HCT116 (cell line): ENCODE results near the gene SAMD9. TPM values are rescaled to one million over a fixed set of nuclear protein-coding genes. Genes with fewer than 3 reads are reported as not detected.

Experiments
- ATAC-seq: fragments of 200-7000 bp; cut with Tn5 transposase; 2 replicates; pipeline ENCODE4 v1.9.1; 2020; ENCODE audit warnings: mild to moderate bottlenecking, moderate library complexity
- BruUV-seq: library from RNA; stranded (reverse); fragments of 400-500 nt; replicated peaks from 2 replicates; lab custom pipeline; 2021; lab: Mats Ljungman, UMichigan
- CTCF ChIA-PET: fragments of 300-600 bp; sonication (Branson Sonifier 250); formaldehyde crosslinking; loops from one replicate; lab custom pipeline; 2021; ENCODE audit warnings: antibody characterized with exemption; lab: Charles Lee
- POLR2A ChIA-PET: fragments of 300-600, 350-600 bp; sonication (Branson Sonifier 250); formaldehyde crosslinking; loops from one replicate; lab custom pipeline; 2021; ENCODE audit warnings: antibody characterized with exemption; lab: Charles Lee
- RAD21 ChIA-PET, 2 experiments: fragments of 300-600 bp; sonication (Branson Sonifier 250); formaldehyde crosslinking; loops; one replicate each; lab custom pipeline; 2023; ENCODE audit warnings: low total read pairs in 2 of 2; ENCODE audit not compliant: uncharacterized antibody in 2 of 2, unreplicated experiment in 2 of 2, low non-redundant PET in 1 of 2; lab: Charles Lee
- DNase-seq: peaks from one replicate; pipeline ENCODE4 v3.0.0-alpha.2; 2010; ENCODE audit warnings: low read depth, low spot score
- H2AFZ ChIP-seq: fragments of 200-600 bp; shearing (Covaris generic), sonication (generic); 2 replicates; pipeline ENCODE4 v1.6.1; 2017; ENCODE audit warnings: low read depth, mixed run types, mixed read lengths, antibody characterized with exemption, low read length; ENCODE audit not compliant: poor library complexity, severe bottlenecking
- H3K27ac ChIP-seq: 2 replicates; pipeline ENCODE4 v1.5.1; 2012; ENCODE audit warnings: low read depth, low read length
- H3K27me3 ChIP-seq: fragments of 200-600 bp; sonication (generic); 2 replicates; pipeline ENCODE4 v1.6.1; 2016; ENCODE audit warnings: mixed run types, low read length, mixed read lengths; ENCODE audit not compliant: insufficient read depth
- H3K36me3 ChIP-seq, 2 experiments: fragments of 200-500 bp in 1 of 2; fragments of 200-600 bp in 1 of 2; sonication (Bioruptor generic) in 1 of 2; sonication (generic) in 1 of 2; 2 replicates each; pipeline versions ENCODE4 v1.5.1 to v1.6.1; 2014 to 2016; ENCODE audit warnings: low read length in 2 of 2, inconsistent platforms in 1 of 2, mixed read lengths in 1 of 2, mixed run types in 1 of 2; ENCODE audit not compliant: insufficient read depth in 2 of 2, control insufficient read depth in 1 of 2
- H3K4me1 ChIP-seq, 2 experiments: fragments of 200-600 bp in 1 of 2; sonication (generic) in 1 of 2; 2 replicates each; pipeline versions ENCODE4 v1.5.1 to v1.6.1; 2012 to 2017; ENCODE audit warnings: low read length in 2 of 2, inconsistent platforms in 1 of 2, mild to moderate bottlenecking in 1 of 2, mixed read lengths in 1 of 2, mixed run types in 1 of 2, moderate library complexity in 1 of 2; ENCODE audit not compliant: insufficient read depth in 2 of 2, control insufficient read depth in 1 of 2
- H3K4me2 ChIP-seq: fragments of 200-600 bp; sonication (generic); 2 replicates; pipeline ENCODE4 v1.6.1; 2017; ENCODE audit warnings: mixed run types, low read length, mixed read lengths
- H3K4me3 ChIP-seq, 2 experiments: fragments of 200-600 bp in 1 of 2; sonication (generic) in 1 of 2; replicated peaks in 1 of 2; 2 replicates each; pipeline ENCODE4 v1.5.1; 2011 to 2016; ENCODE audit warnings: low read length in 2 of 2, control low read depth in 1 of 2, low read depth in 1 of 2, mild to moderate bottlenecking in 1 of 2, mixed read lengths in 1 of 2, mixed run types in 1 of 2
- H3K79me2 ChIP-seq: fragments of 200-600 bp; sonication (generic); 2 replicates; pipeline ENCODE4 v1.6.1; 2017; ENCODE audit warnings: mild to moderate bottlenecking, mixed run types, low read length, moderate library complexity, mixed read lengths; ENCODE audit not compliant: insufficient read depth
- H3K9ac ChIP-seq: fragments of 200-600 bp; sonication (generic); 2 replicates; pipeline ENCODE4 v1.6.1; 2016; ENCODE audit warnings: low read length, mixed read lengths
- H3K9me2 ChIP-seq: fragments of 200-600 bp; sonication (generic), shearing (Covaris generic); 2 replicates; pipeline ENCODE4 v1.6.1; 2017; ENCODE audit warnings: mixed run types, mild to moderate bottlenecking, moderate library complexity; ENCODE audit not compliant: insufficient read depth
- H3K9me3 ChIP-seq, 2 experiments: fragments of 200-500 bp in 1 of 2; fragments of 200-600 bp in 1 of 2; sonication (Bioruptor generic) in 1 of 2; sonication (generic) in 1 of 2; 2 replicates each; pipeline ENCODE4 v1.6.1; 2014 to 2017; ENCODE audit warnings: low read length in 2 of 2, mixed read lengths in 2 of 2, inconsistent platforms in 1 of 2, low read depth in 1 of 2, mild to moderate bottlenecking in 1 of 2, mixed run types in 1 of 2, moderate library complexity in 1 of 2; ENCODE audit not compliant: control insufficient read depth in 1 of 2, insufficient read depth in 1 of 2
- H4K20me1 ChIP-seq: fragments of 200-600 bp; sonication (generic), shearing (Covaris generic); 2 replicates; pipeline ENCODE4 v1.6.1; 2017; ENCODE audit warnings: mixed run types, mild to moderate bottlenecking, moderate library complexity; ENCODE audit not compliant: insufficient read depth
- ATF3 ChIP-seq: IDR thresholded peaks from 2 replicates; pipeline ENCODE4 v1.6.1; 2012
- CBX3 ChIP-seq: IDR thresholded peaks from 2 replicates; pipeline ENCODE4 v1.6.1; 2012; ENCODE audit warnings: low read depth
- ELF1 ChIP-seq: IDR thresholded peaks from 2 replicates; pipeline ENCODE4 v1.6.1; 2012; ENCODE audit warnings: low read depth, borderline replicate concordance
- EZH2phosphoT487 ChIP-seq: fragments of 200-600 bp; IDR thresholded peaks from 2 replicates; pipeline ENCODE4 v1.6.1; 2018; ENCODE audit warnings: antibody characterized with exemption, borderline replicate concordance
- FOSL1 ChIP-seq: IDR thresholded peaks from 2 replicates; pipeline ENCODE4 v1.6.1; 2012; ENCODE audit warnings: low read depth
- JUND ChIP-seq: IDR thresholded peaks from 2 replicates; pipeline ENCODE4 v1.6.1; 2012
- MAX ChIP-seq: IDR thresholded peaks from 2 replicates; pipeline ENCODE4 v1.6.1; 2012
- POLR2A ChIP-seq: IDR thresholded peaks from 2 replicates; pipeline ENCODE4 v1.7.0; 2011; ENCODE audit warnings: borderline replicate concordance; ENCODE audit not compliant: insufficient read depth, insufficient read length; ENCODE audit errors: extremely low read depth
- POLR2AphosphoS5 ChIP-seq: IDR thresholded peaks from 2 replicates; pipeline ENCODE4 v1.6.1; 2011; ENCODE audit warnings: mild to moderate bottlenecking, low read depth, low read length, moderate library complexity
- RAD21 ChIP-seq: IDR thresholded peaks from 2 replicates; pipeline ENCODE4 v1.6.1; 2012; ENCODE audit warnings: low read depth, mild to moderate bottlenecking
- SIN3A ChIP-seq: IDR thresholded peaks from 2 replicates; pipeline ENCODE4 v1.6.1; 2012; ENCODE audit warnings: low read depth
- SP1 ChIP-seq: IDR thresholded peaks from 2 replicates; pipeline ENCODE4 v1.6.1; 2012; ENCODE audit warnings: low read depth
- SRF ChIP-seq: IDR thresholded peaks from 2 replicates; pipeline ENCODE4 v1.6.1; 2012; ENCODE audit warnings: low read depth
- YY1 ChIP-seq: IDR thresholded peaks from 2 replicates; pipeline ENCODE4 v1.6.1; 2011; ENCODE audit warnings: low read length, low read depth, moderate library complexity, mild to moderate bottlenecking; ENCODE audit not compliant: insufficient replicate concordance; ENCODE audit errors: extremely low read depth
- ZNF274 ChIP-seq: fragments of 200-500 bp; sonication (Bioruptor generic); IDR thresholded peaks from 2 replicates; pipeline ENCODE4 v1.6.1; 2014; ENCODE audit warnings: mild to moderate bottlenecking, low read depth, low read length, inconsistent platforms
- intact Hi-C: fragments of 100-400 bp; cut with micrococcal nuclease; formaldehyde crosslinking; loops from 2 replicates; pipeline ENCODE4 v1.10.0; 2022
- total RNA-seq: library from RNA; stranded (reverse); gene quantifications from one replicate; pipeline ENCODE4 v1.2.1, GENCODE V29; 2021; ENCODE audit not compliant: unreplicated experiment
- TF ChIP-seq, protein P1 (sequence below): IDR thresholded peaks from 2 replicates; pipeline ENCODE4 v1.6.1; 2012; ENCODE audit warnings: low read depth

SAMD9 gene
- total RNA-seq, 1 experiment from 2014 or later = 5.3 TPM

DNA sequence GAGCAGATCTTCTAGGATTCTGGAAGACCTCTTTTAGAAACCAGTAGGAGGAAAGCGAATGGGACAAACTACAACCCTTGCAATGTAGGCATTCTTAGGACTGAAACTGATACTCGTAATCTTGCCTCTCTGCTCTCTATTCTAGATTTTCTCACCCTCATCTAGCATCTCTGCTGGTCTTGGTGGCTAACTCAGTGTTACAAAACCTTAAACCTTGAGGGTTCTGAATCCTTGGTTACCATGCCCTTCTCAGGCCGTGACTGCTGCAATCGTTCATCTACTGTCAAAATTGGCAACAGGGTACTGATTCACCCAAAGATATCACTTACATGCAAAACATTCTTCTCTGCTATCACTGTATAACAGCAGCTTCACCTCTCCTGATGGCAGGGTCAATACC, 55.2 kb downstream of the SAMD9 start:
- ChIA-PET RAD21 (no interaction called here), CTCF (no interaction called here), POLR2A (no interaction called here)
- DNase-seq (no peak), ATAC-seq (no peak)
- H3K9me3 ChIP-seq = no peaks in the 10 kb centered on the region
- no peaks in the 10 kb centered on the region; the same call in 1 of the 2 replicates for H4K20me1 ChIP-seq
- intact Hi-C loops = no loop called here
- H2AFZ ChIP-seq = no peak overlapping the region
- H3K4me2 ChIP-seq = no peak overlapping the region
- TF ChIP-seq FOSL1 (no peak), EZH2phosphoT487 (no peak), SP1 (no peak), ATF3 (no peak), SIN3A (no peak), POLR2A (no peak), RAD21 (no peak), POLR2AphosphoS5 (no peak), ELF1 (no peak), JUND (no peak), MAX (no peak), CBX3 (no peak), ZNF274 (no peak), YY1 (no peak), SRF (no peak)
- TF ChIP-seq, protein P1, sequence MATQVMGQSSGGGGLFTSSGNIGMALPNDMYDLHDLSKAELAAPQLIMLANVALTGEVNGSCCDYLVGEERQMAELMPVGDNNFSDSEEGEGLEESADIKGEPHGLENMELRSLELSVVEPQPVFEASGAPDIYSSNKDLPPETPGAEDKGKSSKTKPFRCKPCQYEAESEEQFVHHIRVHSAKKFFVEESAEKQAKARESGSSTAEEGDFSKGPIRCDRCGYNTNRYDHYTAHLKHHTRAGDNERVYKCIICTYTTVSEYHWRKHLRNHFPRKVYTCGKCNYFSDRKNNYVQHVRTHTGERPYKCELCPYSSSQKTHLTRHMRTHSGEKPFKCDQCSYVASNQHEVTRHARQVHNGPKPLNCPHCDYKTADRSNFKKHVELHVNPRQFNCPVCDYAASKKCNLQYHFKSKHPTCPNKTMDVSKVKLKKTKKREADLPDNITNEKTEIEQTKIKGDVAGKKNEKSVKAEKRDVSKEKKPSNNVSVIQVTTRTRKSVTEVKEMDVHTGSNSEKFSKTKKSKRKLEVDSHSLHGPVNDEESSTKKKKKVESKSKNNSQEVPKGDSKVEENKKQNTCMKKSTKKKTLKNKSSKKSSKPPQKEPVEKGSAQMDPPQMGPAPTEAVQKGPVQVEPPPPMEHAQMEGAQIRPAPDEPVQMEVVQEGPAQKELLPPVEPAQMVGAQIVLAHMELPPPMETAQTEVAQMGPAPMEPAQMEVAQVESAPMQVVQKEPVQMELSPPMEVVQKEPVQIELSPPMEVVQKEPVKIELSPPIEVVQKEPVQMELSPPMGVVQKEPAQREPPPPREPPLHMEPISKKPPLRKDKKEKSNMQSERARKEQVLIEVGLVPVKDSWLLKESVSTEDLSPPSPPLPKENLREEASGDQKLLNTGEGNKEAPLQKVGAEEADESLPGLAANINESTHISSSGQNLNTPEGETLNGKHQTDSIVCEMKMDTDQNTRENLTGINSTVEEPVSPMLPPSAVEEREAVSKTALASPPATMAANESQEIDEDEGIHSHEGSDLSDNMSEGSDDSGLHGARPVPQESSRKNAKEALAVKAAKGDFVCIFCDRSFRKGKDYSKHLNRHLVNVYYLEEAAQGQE = no peak
- no peak overlapping the region for H3K9ac ChIP-seq
- no peaks in the 10 kb centered on the region for H3K79me2 ChIP-seq
- no peak overlapping the region for H3K4me3 ChIP-seq
- BruUV-seq = no TSS peak
- H3K27me3 ChIP-seq = no peaks in the 10 kb centered on the region
- no peaks in the 10 kb centered on the region for H3K9me2 ChIP-seq
- H3K4me1 ChIP-seq = no peaks in the 10 kb centered on the region
- H3K36me3 ChIP-seq = no peaks in the 10 kb centered on the region
- H3K27ac ChIP-seq = no peak overlapping the region
